Astrocyte of the cerebellum (primary cell): ENCODE results near the gene RAB3D.

Experiments used
- DNase-seq: peaks from one replicate; pipeline ENCODE4 v3.0.0-alpha.2; 2011; ENCODE audit warnings: low read depth
- H3K4me3 ChIP-seq: 2 replicates; pipeline ENCODE4 v1.5.1; 2011; ENCODE audit warnings: mild to moderate bottlenecking, low read depth, low read length, moderate library complexity
- in situ Hi-C: cut with HindIII; loops from 2 replicates; pipeline ENCODE4 v1.10.0; 2017; ENCODE audit warnings: low sequenced_read_pairs
- TF ChIP-seq, protein P1 (sequence below): IDR thresholded peaks from 2 replicates; pipeline ENCODE4 v1.5.1; 2012; ENCODE audit warnings: low read length, low read depth, moderate library complexity, mild to moderate bottlenecking; ENCODE audit errors: missing control alignments

Gene RAB3D

DNA sequence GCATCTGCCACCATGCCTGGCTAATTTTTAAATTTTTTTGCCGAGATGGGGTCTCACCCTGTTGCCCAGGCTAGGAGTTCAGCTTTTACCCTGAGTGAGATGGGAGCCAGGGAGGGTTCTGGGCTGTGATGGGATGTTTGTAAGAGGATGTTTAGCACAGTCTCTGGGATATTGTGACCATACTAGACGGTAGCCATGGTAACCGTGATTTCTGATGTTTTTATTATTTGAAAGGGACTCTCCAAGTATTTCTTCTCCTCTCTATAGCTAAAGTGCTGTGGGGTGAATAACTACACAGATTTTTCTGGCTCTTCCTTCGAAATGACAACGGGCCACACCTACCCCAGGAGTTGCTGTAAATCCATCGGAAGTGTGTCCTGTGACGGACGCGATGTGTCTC is 33.1 kb downstream of the RAB3D start:
- DNase-seq: no peak
- TF ChIP-seq, protein P1, sequence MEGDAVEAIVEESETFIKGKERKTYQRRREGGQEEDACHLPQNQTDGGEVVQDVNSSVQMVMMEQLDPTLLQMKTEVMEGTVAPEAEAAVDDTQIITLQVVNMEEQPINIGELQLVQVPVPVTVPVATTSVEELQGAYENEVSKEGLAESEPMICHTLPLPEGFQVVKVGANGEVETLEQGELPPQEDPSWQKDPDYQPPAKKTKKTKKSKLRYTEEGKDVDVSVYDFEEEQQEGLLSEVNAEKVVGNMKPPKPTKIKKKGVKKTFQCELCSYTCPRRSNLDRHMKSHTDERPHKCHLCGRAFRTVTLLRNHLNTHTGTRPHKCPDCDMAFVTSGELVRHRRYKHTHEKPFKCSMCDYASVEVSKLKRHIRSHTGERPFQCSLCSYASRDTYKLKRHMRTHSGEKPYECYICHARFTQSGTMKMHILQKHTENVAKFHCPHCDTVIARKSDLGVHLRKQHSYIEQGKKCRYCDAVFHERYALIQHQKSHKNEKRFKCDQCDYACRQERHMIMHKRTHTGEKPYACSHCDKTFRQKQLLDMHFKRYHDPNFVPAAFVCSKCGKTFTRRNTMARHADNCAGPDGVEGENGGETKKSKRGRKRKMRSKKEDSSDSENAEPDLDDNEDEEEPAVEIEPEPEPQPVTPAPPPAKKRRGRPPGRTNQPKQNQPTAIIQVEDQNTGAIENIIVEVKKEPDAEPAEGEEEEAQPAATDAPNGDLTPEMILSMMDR: no peak
- H3K4me3 ChIP-seq: no peak overlapping the region
- in situ Hi-C loops: no loop called here

DNA sequence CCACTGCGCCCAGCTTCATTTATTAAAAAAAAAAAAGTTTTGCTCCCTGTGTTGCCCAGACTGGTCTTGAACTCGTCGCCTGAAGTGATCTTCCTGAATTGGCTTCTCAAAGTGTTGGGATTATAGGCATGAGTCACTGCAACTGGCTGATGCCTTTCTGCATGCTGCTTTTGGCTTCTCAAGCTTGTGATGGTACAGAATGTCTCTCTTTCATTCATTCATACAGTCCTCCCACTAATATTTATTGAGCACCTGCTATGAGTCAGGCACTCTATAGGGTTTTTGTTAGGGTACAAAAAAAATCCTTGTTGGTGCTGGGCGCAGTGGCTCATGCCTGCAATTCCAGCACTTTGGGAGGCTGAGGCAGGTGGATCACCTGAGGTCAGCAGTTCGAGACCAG is 34.5 kb downstream of the RAB3D start:
- in situ Hi-C loops: no loop called here
- TF ChIP-seq, protein P1: no peak
- DNase-seq: no peak
- no peak overlapping the region for H3K4me3 ChIP-seq

DNA sequence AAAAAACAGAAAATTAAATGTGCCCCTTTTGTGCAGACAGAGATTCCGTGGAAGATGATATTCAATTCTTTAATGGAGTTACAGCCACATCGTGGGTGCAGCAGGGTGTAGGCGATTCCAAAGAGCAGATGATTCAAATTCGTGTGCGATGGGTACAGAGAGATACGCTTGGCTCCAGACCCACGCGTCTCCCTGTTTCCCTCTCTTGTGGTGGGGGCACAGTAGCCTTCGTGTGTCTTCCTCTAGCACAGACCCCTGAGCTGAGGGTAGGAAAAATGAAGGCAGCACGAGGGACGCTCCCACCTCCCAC is 38.7 kb downstream of the RAB3D start:
- in situ Hi-C loops: no loop called here
- TF ChIP-seq, protein P1: no peak
- H3K4me3 ChIP-seq: no peak overlapping the region
- no peak for DNase-seq

DNA sequence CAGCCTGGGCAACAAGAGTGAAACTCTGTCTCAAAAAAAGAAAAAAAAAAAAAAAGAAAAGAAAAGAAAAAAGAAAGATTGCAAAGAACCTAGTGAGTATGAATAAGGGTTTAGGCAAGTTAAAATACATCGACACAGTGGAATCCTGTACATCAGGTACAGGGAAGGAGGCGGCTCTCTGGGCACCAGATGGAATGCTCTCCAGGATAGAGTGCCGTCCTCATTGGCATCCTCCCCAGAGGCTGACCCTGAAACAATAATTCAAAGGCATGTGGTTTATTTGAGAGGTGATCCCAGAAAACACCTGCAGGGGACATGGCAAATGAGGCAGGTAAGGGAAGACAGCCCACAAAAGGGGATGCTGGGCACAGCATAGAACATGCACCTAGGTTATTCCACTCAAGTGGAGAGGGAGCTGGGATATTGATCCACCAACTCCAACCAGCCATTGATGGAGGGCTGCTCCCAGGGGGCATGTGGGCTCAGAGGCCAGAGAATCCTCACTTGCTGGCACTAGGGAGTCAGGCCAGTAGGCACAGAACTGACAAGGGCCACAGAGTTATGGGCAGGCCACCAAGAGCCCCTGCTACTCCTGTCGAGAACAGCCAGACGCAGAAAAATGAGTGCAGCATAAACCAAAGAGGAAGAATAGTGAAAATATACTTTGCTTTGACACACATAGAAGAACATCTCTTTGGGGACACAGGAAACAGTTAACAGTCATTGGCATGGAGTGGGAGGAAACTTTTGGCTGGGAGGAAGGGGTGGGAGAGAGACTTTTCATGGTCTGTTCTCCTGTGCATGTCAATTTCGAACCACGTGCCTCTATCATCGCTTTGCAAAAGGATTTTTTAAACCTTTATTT is 39.3 kb downstream of the RAB3D start:
- DNase-seq: no peak
- TF ChIP-seq, protein P1: no peak
- no peak overlapping the region for H3K4me3 ChIP-seq
- in situ Hi-C loops: no loop called here

DNA sequence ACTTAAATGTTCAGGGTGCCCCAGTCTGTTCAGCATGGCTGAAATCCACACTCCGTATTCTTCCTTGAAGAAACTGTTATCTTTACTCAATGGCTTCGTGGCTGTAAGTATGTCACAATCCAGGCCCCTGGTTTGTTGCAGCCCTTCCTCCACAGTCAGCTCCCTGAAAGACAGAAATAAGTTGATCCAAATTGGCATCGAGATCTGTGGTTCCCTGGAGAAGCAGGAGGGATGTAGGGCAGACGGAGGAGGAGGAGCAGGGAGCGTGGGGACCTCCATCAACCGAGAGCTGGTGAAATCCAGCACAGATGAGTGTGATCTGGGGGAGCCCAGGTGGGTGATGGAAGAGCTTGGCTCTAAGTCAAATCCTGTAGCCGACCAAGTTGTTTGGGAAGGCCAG is 43.2 kb downstream of the RAB3D start:
- in situ Hi-C loops: no loop called here
- TF ChIP-seq, protein P1: no peak
- no peak overlapping the region for H3K4me3 ChIP-seq
- DNase-seq: no peak

DNA sequence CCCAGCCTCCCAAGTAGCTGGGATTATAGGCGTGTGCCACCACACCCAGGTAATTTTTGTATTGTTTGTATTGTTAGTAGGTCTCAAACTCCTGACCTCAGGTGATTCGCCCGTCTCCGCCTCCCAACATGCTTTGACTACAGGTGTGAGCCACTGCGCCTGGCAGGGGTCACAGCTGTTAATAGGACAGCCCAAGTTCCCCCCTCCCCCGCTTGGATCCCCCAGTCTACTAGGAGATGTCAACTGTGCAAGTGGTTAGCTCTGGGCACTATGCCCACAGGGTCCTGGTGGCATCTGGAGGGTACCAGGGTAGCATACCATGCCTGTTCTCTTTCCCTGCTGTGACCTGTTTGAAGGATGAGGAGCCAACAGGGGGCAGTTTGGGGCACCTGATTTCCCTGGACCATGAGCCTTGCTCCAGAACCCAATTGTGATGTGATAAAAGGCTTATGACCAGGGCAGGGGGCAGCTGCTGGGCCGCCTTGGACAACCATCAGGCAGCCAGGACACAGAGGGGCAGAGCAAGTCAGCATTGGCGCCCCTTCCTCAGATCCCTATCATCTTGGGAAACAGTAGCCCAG is 43.7 kb downstream of the RAB3D start, which contains the start of gene TSPAN16:
TSS of gene TSPAN16 (plus strand) at position 496 of the 581 bp plus-strand sequence. CDS start 138 bp downstream, outside the sequence.
- no peak for DNase-seq
- in situ Hi-C loops: no loop called here
- no peak within 1 kb of the TSS for H3K4me3 ChIP-seq
- TF ChIP-seq, protein P1: no peak
